GM23338 (cell line): ENCODE data around the gene AURKB. TPM values are rescaled to one million over a fixed set of nuclear protein-coding genes. Genes with fewer than 3 reads are reported as not detected.

Experiments used
- ATAC-seq: fragments of 200-7000 bp; cut with Tn5 transposase; 3 replicates; pipeline ENCODE4 v1.9.1; 2020
- DNase-seq: peaks from one replicate; pipeline ENCODE4 v3.0.0-alpha.2; 2015; ENCODE audit warnings: low spot score
- H2AFZ ChIP-seq: fragments of 200-600 bp; sonication (generic); 2 replicates; pipeline ENCODE4 v1.8.0; 2016; ENCODE audit warnings: antibody characterized with exemption, mild to moderate bottlenecking, moderate library complexity
- H3F3A ChIP-seq: fragments of 200-600 bp; sonication (generic); replicated peaks from 2 replicates; pipeline ENCODE4 v1.8.0; 2017; ENCODE audit warnings: antibody characterized with exemption, mixed run types, low read depth
- H3K27ac ChIP-seq: fragments of 200-600 bp; sonication (generic); 2 replicates; pipeline ENCODE4 v1.6.1; 2016; ENCODE audit warnings: low read depth
- H3K27me3 ChIP-seq: fragments of 200-600 bp; sonication (generic); 2 replicates; pipeline ENCODE4 v1.8.0; 2016; ENCODE audit warnings: mild to moderate bottlenecking, mixed run types, moderate library complexity; ENCODE audit not compliant: insufficient read depth
- H3K36me3 ChIP-seq: fragments of 200-600 bp; sonication (generic); 2 replicates; pipeline ENCODE4 v1.8.0; 2016; ENCODE audit warnings: mild to moderate bottlenecking; ENCODE audit not compliant: insufficient read depth
- H3K4me1 ChIP-seq: fragments of 200-600 bp; sonication (generic); 2 replicates; pipeline ENCODE4 v1.8.0; 2016; ENCODE audit warnings: mild to moderate bottlenecking, moderate library complexity; ENCODE audit not compliant: insufficient read depth
- H3K4me2 ChIP-seq: fragments of 200-600 bp; sonication (generic); 2 replicates; pipeline ENCODE4 v1.7.1; 2017; ENCODE audit warnings: mixed run types
- H3K4me3 ChIP-seq: fragments of 200-600 bp; sonication (generic); 2 replicates; pipeline ENCODE4 v1.6.1; 2016; ENCODE audit warnings: mixed run types
- H3K79me2 ChIP-seq: fragments of 200-600 bp; sonication (generic); replicated peaks from 2 replicates; pipeline ENCODE4 v1.8.0; 2017; ENCODE audit warnings: mild to moderate bottlenecking; ENCODE audit not compliant: insufficient read depth
- H3K9me2 ChIP-seq: fragments of 200-600 bp; sonication (generic); 2 replicates; pipeline ENCODE4 v1.8.0; 2017; ENCODE audit not compliant: insufficient read depth
- H4K20me1 ChIP-seq: fragments of 200-600 bp; sonication (generic); replicated peaks from 2 replicates; pipeline ENCODE4 v1.8.0; 2017; ENCODE audit warnings: mild to moderate bottlenecking; ENCODE audit not compliant: insufficient read depth
- H3K27ac Mint-ChIP-seq: 2 replicates; pipeline ENCODE4 v1.8.0; 2020; ENCODE audit warnings: inconsistent platforms, mild to moderate bottlenecking, moderate library complexity, mixed read lengths
- H3K27me3 Mint-ChIP-seq: 3 replicates; pipeline ENCODE4 v1.8.0; 2022; ENCODE audit warnings: low read depth, mild to moderate bottlenecking, moderate library complexity, mixed read lengths, inconsistent platforms; ENCODE audit not compliant: insufficient read depth, poor library complexity
- H3K36me3 Mint-ChIP-seq: 3 replicates; pipeline ENCODE4 v1.8.0; 2021; ENCODE audit warnings: low read depth, mild to moderate bottlenecking, inconsistent platforms, moderate library complexity, mixed read lengths
- H3K4me1 Mint-ChIP-seq: 3 replicates; pipeline ENCODE4 v1.8.0; 2020; ENCODE audit warnings: mild to moderate bottlenecking, inconsistent platforms, mixed read lengths
- H3K4me3 Mint-ChIP-seq: 3 replicates; pipeline ENCODE4 v1.8.0; 2021; ENCODE audit warnings: moderate library complexity, mild to moderate bottlenecking, inconsistent platforms, mixed read lengths
- H3K9me3 Mint-ChIP-seq: 3 replicates; pipeline ENCODE4 v1.8.0; 2020; ENCODE audit warnings: moderate library complexity, mild to moderate bottlenecking, inconsistent platforms, mixed read lengths
- ETS1 ChIP-seq: IDR thresholded peaks from 2 replicates; pipeline ENCODE4 v1.6.1; 2016; ENCODE audit warnings: antibody characterized with exemption
- EZH2 ChIP-seq: fragments of 200-600 bp; sonication (generic); IDR thresholded peaks from one replicate; pipeline ENCODE4 v1.8.0; 2017; ENCODE audit warnings: antibody characterized with exemption, mild to moderate bottlenecking, low read depth; ENCODE audit not compliant: unreplicated experiment
- EZH2phosphoT487 ChIP-seq: fragments of 200-600 bp; sonication (generic); IDR thresholded peaks from one replicate; pipeline ENCODE4 v1.8.1; 2018; ENCODE audit warnings: antibody characterized with exemption; ENCODE audit not compliant: unreplicated experiment
- JUNB ChIP-seq: IDR thresholded peaks from one replicate; pipeline ENCODE4 v1.6.1; 2016; ENCODE audit warnings: antibody characterized with exemption; ENCODE audit not compliant: unreplicated experiment
- NANOG ChIP-seq: IDR thresholded peaks from 2 replicates; pipeline ENCODE4 v1.6.1; 2016; ENCODE audit warnings: antibody characterized with exemption, borderline replicate concordance
- POLR2AphosphoS5 ChIP-seq: IDR thresholded peaks from 2 replicates; pipeline ENCODE4 v1.6.1; 2016; ENCODE audit warnings: antibody characterized with exemption, low read depth
- ZNF114 ChIP-seq: fragments of 250-450 bp; sonication (Bioruptor Pico); IDR thresholded peaks from 2 replicates; pipeline ENCODE4 v1.5.0; 2020; ENCODE audit warnings: mild to moderate bottlenecking, moderate library complexity
- ZNF331 ChIP-seq: fragments of 250-450 bp; sonication (Bioruptor Pico); IDR thresholded peaks from 2 replicates; pipeline ENCODE4 v1.5.0; 2020; ENCODE audit warnings: low read depth, mild to moderate bottlenecking, moderate library complexity
- polyA plus RNA-seq: library from polyadenylated mRNA; unstranded; fragments of >200 nt; fragmentation: Nextera tagmentation; extraction: Ambion mirVana; gene quantifications from 2 replicates; pipeline ENCODE4 v1.2.1, GENCODE V29; 2016
- total RNA-seq: library from RNA; depleted of rRNA; stranded (reverse); fragments of >200 nt; shearing (Covaris generic); gene quantifications from 2 replicates; pipeline ENCODE4 v1.2.3, GENCODE V29; 2014
- TF ChIP-seq, protein P1 (sequence below), 2 experiments: fragments of 200-600 bp in 1 of 2; sonication (generic) in 1 of 2; conservative IDR thresholded peaks; 2 replicates each; pipeline versions ENCODE4 v1.5.1 to v1.6.1; 2016 to 2017; ENCODE audit warnings: antibody characterized with exemption in 2 of 2, low read depth in 2 of 2, mild to moderate bottlenecking in 2 of 2, moderate library complexity in 1 of 2
- TF ChIP-seq, protein P2 (sequence below): fragments of 250-450 bp; sonication (Bioruptor Pico); IDR thresholded peaks from 2 replicates; pipeline ENCODE4 v1.5.0; 2020; ENCODE audit warnings: mild to moderate bottlenecking, moderate library complexity

Gene AURKB
- total and polyA plus RNA-seq, 2 experiments from 2014 or later: 135 to 212 TPM

DNA sequence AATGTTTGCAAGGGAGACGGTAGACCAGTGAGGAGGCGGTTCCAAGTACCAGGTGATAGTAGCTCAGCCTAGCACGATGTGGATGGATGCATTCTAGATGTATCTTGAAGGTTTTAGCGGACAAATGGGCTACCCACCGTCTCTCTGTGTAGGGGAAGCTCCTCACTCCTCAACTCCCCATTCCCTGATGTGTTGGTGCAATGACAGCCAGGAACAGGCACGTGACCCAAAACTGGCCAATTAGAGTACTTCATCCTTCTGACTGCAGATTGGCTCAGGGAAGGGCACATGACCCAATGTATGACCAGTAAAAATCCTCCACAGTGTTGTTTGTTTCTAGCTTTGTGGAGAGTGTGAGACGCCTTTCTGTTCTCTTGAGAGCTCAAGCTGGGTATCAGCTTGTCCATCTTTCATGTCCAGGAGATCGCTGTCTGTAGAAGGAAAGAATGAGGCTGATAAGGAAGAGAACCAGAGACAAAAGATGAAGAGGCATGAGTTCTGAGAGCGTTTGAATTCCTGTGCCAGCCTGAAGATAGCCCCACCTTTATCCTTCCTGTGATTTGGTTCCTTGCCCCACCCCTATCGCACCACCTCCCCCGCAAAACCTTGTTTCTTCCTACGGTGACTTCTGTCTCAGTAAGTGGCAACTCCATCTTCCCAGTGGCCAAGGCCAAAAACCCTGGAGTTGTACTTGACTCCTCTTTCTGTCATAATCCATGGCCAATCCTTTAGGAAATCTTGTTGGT lies 18.1 kb downstream of the AURKB start:
- H3K9me2 ChIP-seq: no peaks in the 10 kb centered on the region
- no peak for TF ChIP-seq NANOG
- peak; percentile 91 for TF ChIP-seq POLR2AphosphoS5
- Mint-ChIP-seq H3K4me3 (no peak overlapping the region), H3K36me3 (no peaks in the 10 kb centered on the region; the same call in 2 of the 3 replicates), H3K27me3 (peaks cover 11% of the 10 kb centered on the region), H3K27ac (no peak overlapping the region), H3K9me3 (no peaks in the 10 kb centered on the region), H3K4me1 (peaks cover 7% of the 10 kb centered on the region)
- H3K36me3 ChIP-seq: no peaks in the 10 kb centered on the region
- no peaks in the 10 kb centered on the region for H3K79me2 ChIP-seq
- peak overlapping the region; percentile 9 for H3K27ac ChIP-seq
- peak overlapping the region; percentile 75 for H3K4me2 ChIP-seq
- no peak overlapping the region for H2AFZ ChIP-seq
- peak; percentile 97 for DNase-seq
- no peaks in the 10 kb centered on the region for H4K20me1 ChIP-seq
- peaks cover 9% of the 10 kb centered on the region for H3K4me1 ChIP-seq
- H3K27me3 ChIP-seq: peaks cover 13% of the 10 kb centered on the region
- peak overlapping the region; percentile 34 for H3K4me3 ChIP-seq
- peak; percentile 53 for ATAC-seq
- peaks cover 10% of the 10 kb centered on the region for H3F3A ChIP-seq

DNA sequence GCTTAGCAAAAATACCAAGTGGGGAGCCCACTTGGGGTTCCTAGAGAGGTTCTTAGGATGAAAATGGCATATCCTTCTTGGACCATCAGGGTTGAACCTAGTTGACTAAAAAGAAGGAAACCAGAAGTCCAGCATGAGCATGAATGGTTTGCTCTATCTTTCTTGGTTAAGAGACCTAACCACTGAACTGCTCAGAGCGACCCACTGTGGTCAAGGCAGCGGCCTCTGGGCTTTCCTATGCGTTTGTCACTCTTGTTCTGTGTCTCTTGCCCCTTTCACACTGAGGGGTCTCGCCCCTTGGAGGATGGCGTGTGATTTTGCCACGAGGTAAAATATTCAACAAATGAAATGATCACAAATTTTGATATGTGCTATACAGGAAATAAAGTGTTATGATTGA lies 19.9 kb downstream of the AURKB start:
- Mint-ChIP-seq H3K36me3 (no peaks in the 10 kb centered on the region; the same call in 2 of the 3 replicates), H3K27me3 (peaks cover 11% of the 10 kb centered on the region), H3K9me3 (no peaks in the 10 kb centered on the region), H3K4me1 (peaks cover 7% of the 10 kb centered on the region), H3K27ac (peak overlapping the region; percentile 23; the same call in 1 of the 2 replicates), H3K4me3 (no peak overlapping the region; the same call in 2 of the 3 replicates)
- peaks cover 13% of the 10 kb centered on the region for H3K27me3 ChIP-seq
- H2AFZ ChIP-seq: peak overlapping the region; percentile 67; the same call in 1 of the 2 replicates
- no peak for DNase-seq
- peak overlapping the region; percentile 78 for H3K4me2 ChIP-seq
- H3K4me3 ChIP-seq: peak overlapping the region; percentile 41
- H3K36me3 ChIP-seq: no peaks in the 10 kb centered on the region
- peaks cover 15% of the 10 kb centered on the region for H3F3A ChIP-seq
- no peaks in the 10 kb centered on the region for H4K20me1 ChIP-seq
- H3K27ac ChIP-seq: no peak overlapping the region
- no peaks in the 10 kb centered on the region for H3K9me2 ChIP-seq
- no peaks in the 10 kb centered on the region for H3K79me2 ChIP-seq
- no peak for ATAC-seq
- peaks cover 9% of the 10 kb centered on the region for H3K4me1 ChIP-seq
- no peak for TF ChIP-seq ZNF114 (CRISPR knock-in tag)
- TF ChIP-seq, protein P1, sequence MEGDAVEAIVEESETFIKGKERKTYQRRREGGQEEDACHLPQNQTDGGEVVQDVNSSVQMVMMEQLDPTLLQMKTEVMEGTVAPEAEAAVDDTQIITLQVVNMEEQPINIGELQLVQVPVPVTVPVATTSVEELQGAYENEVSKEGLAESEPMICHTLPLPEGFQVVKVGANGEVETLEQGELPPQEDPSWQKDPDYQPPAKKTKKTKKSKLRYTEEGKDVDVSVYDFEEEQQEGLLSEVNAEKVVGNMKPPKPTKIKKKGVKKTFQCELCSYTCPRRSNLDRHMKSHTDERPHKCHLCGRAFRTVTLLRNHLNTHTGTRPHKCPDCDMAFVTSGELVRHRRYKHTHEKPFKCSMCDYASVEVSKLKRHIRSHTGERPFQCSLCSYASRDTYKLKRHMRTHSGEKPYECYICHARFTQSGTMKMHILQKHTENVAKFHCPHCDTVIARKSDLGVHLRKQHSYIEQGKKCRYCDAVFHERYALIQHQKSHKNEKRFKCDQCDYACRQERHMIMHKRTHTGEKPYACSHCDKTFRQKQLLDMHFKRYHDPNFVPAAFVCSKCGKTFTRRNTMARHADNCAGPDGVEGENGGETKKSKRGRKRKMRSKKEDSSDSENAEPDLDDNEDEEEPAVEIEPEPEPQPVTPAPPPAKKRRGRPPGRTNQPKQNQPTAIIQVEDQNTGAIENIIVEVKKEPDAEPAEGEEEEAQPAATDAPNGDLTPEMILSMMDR (conservative IDR thresholded peaks at IDR 0.05; ENCODE audit: low read depth in 2 of 2): no peak
- TF ChIP-seq, protein P2, sequence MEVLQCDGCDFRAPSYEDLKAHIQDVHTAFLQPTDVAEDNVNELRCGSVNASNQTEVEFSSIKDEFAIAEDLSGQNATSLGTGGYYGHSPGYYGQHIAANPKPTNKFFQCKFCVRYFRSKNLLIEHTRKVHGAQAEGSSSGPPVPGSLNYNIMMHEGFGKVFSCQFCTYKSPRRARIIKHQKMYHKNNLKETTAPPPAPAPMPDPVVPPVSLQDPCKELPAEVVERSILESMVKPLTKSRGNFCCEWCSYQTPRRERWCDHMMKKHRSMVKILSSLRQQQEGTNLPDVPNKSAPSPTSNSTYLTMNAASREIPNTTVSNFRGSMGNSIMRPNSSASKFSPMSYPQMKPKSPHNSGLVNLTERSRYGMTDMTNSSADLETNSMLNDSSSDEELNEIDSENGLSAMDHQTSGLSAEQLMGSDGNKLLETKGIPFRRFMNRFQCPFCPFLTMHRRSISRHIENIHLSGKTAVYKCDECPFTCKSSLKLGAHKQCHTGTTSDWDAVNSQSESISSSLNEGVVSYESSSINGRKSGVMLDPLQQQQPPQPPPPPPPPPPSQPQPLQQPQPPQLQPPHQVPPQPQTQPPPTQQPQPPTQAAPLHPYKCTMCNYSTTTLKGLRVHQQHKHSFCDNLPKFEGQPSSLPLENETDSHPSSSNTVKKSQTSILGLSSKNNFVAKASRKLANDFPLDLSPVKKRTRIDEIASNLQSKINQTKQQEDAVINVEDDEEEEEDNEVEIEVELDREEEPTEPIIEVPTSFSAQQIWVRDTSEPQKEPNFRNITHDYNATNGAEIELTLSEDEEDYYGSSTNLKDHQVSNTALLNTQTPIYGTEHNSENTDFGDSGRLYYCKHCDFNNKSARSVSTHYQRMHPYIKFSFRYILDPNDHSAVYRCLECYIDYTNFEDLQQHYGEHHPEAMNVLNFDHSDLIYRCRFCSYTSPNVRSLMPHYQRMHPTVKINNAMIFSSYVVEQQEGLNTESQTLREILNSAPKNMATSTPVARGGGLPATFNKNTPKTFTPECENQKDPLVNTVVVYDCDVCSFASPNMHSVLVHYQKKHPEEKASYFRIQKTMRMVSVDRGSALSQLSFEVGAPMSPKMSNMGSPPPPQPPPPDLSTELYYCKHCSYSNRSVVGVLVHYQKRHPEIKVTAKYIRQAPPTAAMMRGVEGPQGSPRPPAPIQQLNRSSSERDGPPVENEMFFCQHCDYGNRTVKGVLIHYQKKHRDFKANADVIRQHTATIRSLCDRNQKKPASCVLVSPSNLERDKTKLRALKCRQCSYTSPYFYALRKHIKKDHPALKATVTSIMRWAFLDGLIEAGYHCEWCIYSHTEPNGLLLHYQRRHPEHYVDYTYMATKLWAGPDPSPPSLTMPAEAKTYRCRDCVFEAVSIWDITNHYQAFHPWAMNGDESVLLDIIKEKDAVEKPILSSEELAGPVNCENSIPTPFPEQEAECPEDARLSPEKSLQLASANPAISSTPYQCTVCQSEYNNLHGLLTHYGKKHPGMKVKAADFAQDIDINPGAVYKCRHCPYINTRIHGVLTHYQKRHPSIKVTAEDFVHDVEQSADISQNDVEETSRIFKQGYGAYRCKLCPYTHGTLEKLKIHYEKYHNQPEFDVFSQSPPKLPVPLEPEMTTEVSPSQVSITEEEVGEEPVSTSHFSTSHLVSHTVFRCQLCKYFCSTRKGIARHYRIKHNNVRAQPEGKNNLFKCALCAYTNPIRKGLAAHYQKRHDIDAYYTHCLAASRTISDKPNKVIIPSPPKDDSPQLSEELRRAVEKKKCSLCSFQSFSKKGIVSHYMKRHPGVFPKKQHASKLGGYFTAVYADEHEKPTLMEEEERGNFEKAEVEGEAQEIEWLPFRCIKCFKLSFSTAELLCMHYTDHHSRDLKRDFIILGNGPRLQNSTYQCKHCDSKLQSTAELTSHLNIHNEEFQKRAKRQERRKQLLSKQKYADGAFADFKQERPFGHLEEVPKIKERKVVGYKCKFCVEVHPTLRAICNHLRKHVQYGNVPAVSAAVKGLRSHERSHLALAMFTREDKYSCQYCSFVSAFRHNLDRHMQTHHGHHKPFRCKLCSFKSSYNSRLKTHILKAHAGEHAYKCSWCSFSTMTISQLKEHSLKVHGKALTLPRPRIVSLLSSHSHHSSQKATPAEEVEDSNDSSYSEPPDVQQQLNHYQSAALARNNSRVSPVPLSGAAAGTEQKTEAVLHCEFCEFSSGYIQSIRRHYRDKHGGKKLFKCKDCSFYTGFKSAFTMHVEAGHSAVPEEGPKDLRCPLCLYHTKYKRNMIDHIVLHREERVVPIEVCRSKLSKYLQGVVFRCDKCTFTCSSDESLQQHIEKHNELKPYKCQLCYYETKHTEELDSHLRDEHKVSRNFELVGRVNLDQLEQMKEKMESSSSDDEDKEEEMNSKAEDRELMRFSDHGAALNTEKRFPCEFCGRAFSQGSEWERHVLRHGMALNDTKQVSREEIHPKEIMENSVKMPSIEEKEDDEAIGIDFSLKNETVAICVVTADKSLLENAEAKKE (CRISPR knock-in tag): no peak
- TF ChIP-seq EZH2: no peak
- TF ChIP-seq JUNB: no peak
- no peak for TF ChIP-seq ETS1
- TF ChIP-seq POLR2AphosphoS5: no peak
- no peak for TF ChIP-seq ZNF331 (CRISPR knock-in tag)
- no peak for TF ChIP-seq NANOG
- TF ChIP-seq EZH2phosphoT487: no peak
